HepG2 (cell line): ENCODE data around the gene MTX2. TPM values are rescaled to one million over a fixed set of nuclear protein-coding genes. Genes with fewer than 3 reads are reported as not detected.

Source experiments
- ATAC-seq: fragments of 200-7000 bp; cut with Tn5 transposase; 3 replicates; pipeline ENCODE4 v1.9.1; 2020; ENCODE audit warnings: mild to moderate bottlenecking, moderate library complexity
- BruUV-seq: library from RNA; stranded (reverse); fragments of 400-500 nt; replicated peaks from 2 replicates; lab custom pipeline; 2021; lab: Mats Ljungman, UMichigan
- CTCF ChIA-PET: fragments of 300-600 bp; formaldehyde crosslinking; extraction: SDS; loops from one replicate; lab custom pipeline; 2021; ENCODE audit warnings: low total read pairs, inconsistent platforms, low intra/inter-chr PET ratio; lab: Yijun Ruan, JAX
- POLR2A ChIA-PET: fragments of 350-600 bp; sonication (Branson Sonifier 250); formaldehyde crosslinking; loops from one replicate; lab custom pipeline; 2020; ENCODE audit warnings: antibody characterized with exemption, inconsistent platforms; lab: Yijun Ruan, JAX
- DNase-seq: peaks from one replicate; pipeline ENCODE4 v3.0.0-alpha.2; 2015; ENCODE audit warnings: low spot score
- FAIRE-seq: peaks from 3 replicates; lab custom pipeline; 2011; peaks lifted over from hg19 to GRCh38; lab: Jason Lieb, UNC
- H2AFZ ChIP-seq: one replicate; pipeline ENCODE4 v1.6.1; 2011; ENCODE audit warnings: low read length, inconsistent platforms
- H3K27ac ChIP-seq: fragments of 300-600 bp; 3 replicates; pipeline ENCODE4 v1.8.0; 2011; ENCODE audit warnings: mixed run types, mild to moderate bottlenecking, mixed read lengths, low read length, inconsistent platforms; ENCODE audit not compliant: insufficient read depth; ENCODE audit errors: extremely low read length
- H3K27me3 ChIP-seq, 2 experiments: fragments of 200-600 bp in 1 of 2; 2 replicates in 1 of 2; 3 replicates in 1 of 2; pipeline versions ENCODE4 v1.6.0 to v1.8.0; 2011; ENCODE audit warnings: low read length in 2 of 2, mild to moderate bottlenecking in 2 of 2, moderate library complexity in 2 of 2, inconsistent platforms in 1 of 2; ENCODE audit not compliant: insufficient read depth in 2 of 2, control insufficient read depth in 1 of 2
- H3K36me3 ChIP-seq, 2 experiments: fragments of 200-600 bp in 1 of 2; replicated peaks in 1 of 2; 2 replicates in 1 of 2; 3 replicates in 1 of 2; pipeline versions ENCODE4 v1.5.1 to v1.8.0; 2011; ENCODE audit warnings: low read length in 2 of 2, inconsistent platforms in 1 of 2; ENCODE audit not compliant: insufficient read depth in 2 of 2, control insufficient read depth in 1 of 2
- H3K4me1 ChIP-seq: 2 replicates; pipeline ENCODE4 v1.5.1; 2012; ENCODE audit warnings: low read length, inconsistent platforms; ENCODE audit not compliant: insufficient read depth
- H3K4me2 ChIP-seq: 2 replicates; pipeline ENCODE4 v1.6.0; 2011; ENCODE audit warnings: low read depth, low read length, inconsistent platforms
- H3K4me3 ChIP-seq, 3 experiments: fragments of 200-600 bp in 1 of 3; sonication (generic), shearing (Covaris generic) in 1 of 3; replicated peaks in 1 of 3; 2 replicates each; pipeline ENCODE4 v1.5.1; 2011 to 2016; ENCODE audit warnings: low read length in 3 of 3, inconsistent platforms in 2 of 3, low read depth in 2 of 3, mild to moderate bottlenecking in 2 of 3, control low read depth in 1 of 3, mixed read lengths in 1 of 3; ENCODE audit not compliant: insufficient read depth in 1 of 3
- H3K79me2 ChIP-seq: one replicate; pipeline ENCODE4 v1.6.1; 2011; ENCODE audit warnings: low read length, inconsistent platforms; ENCODE audit not compliant: insufficient read depth
- H3K9ac ChIP-seq: 2 replicates; pipeline ENCODE4 v1.6.0; 2011; ENCODE audit warnings: mild to moderate bottlenecking, low read depth, low read length, inconsistent platforms; ENCODE audit not compliant: insufficient read depth
- H3K9me3 ChIP-seq: 2 replicates; pipeline ENCODE4 v1.5.1; 2012; ENCODE audit warnings: mild to moderate bottlenecking, low read length
- H4K20me1 ChIP-seq: 2 replicates; pipeline ENCODE4 v1.6.0; 2011; ENCODE audit warnings: inconsistent platforms, mild to moderate bottlenecking, low read length, moderate library complexity; ENCODE audit not compliant: insufficient read depth
- HNF4A ChIP-seq: sonication (generic); formaldehyde crosslinking; IDR thresholded peaks from 2 replicates; pipeline ENCODE4 v1.4.0; 2020; ENCODE audit warnings: missing genetic modification reagents
- MAFF ChIP-seq: IDR thresholded peaks from 2 replicates; pipeline ENCODE4 v1.6.1; 2011; ENCODE audit warnings: low read depth, low read length, improper control_type of control experiment
- MAFK ChIP-seq, 2 experiments: IDR thresholded peaks in 1 of 2; conservative IDR thresholded peaks in 1 of 2; 2 replicates each; pipeline ENCODE4 v1.6.1; 2011; ENCODE audit warnings: improper control_type of control experiment in 2 of 2, low read length in 2 of 2
- RARA ChIP-seq: IDR thresholded peaks from 2 replicates; pipeline ENCODE4 v1.6.1; 2016; ENCODE audit warnings: missing genetic modification reagents, missing compliant biosample characterization
- RELA ChIP-seq: sonication (generic); formaldehyde crosslinking; IDR thresholded peaks from 2 replicates; pipeline ENCODE4 v1.4.0; 2020; ENCODE audit warnings: missing genetic modification reagents
- WGBS: methylation state at CpG from one replicate; pipeline ENCODE4 v1.1.6; 2017; ENCODE audit warnings: low lambda C conversion rate; 5-methylcytosine and 5-hydroxymethylcytosine counted together
- in situ Hi-C: cut with HindIII; loops from 2 replicates; pipeline ENCODE4 v1.10.0; 2017; ENCODE audit warnings: low pct_unique_long_range_greater_than_20kb; ENCODE audit not compliant: extremely low pct_ligation_motif_present
- intact Hi-C: fragments of 100-400 bp; cut with micrococcal nuclease; formaldehyde crosslinking; loops from one replicate; pipeline ENCODE4 v1.10.0; 2022; ENCODE audit not compliant: unreplicated experiment
- polyA plus RNA-seq, 8 experiments: library from polyadenylated mRNA; depleted of rRNA in 3 of 8; stranded (reverse) in 7 of 8; unstranded in 1 of 8; fragments of >200 nt; fragmentation: Illumina TruSeq in 4 of 8; extraction: Trizol in 4 of 8; gene quantifications; 2 replicates each; pipeline versions ENCODE4 v1.2.1 to v1.2.3, GENCODE V29; 2011 to 2016; ENCODE audit warnings: low read depth in 4 of 8, missing spikeins in 1 of 8, mixed read lengths in 1 of 8; ENCODE audit not compliant: insufficient read depth in 1 of 8
- total RNA-seq, 5 experiments: library from RNA; depleted of rRNA; stranded (reverse); fragments of >200 nt; fragmentation: Illumina TruSeq; extraction: Trizol; gene quantifications; 2 replicates each; pipeline ENCODE4 v1.2.3, GENCODE V29; 2016; ENCODE audit warnings: low read depth in 1 of 5
- TF ChIP-seq, protein P1 (sequence below): sonication (generic); formaldehyde crosslinking; IDR thresholded peaks from 2 replicates; pipeline ENCODE4 v1.5.1; 2020; ENCODE audit warnings: mild to moderate bottlenecking, missing genetic modification reagents, borderline replicate concordance

Gene MTX2
- total and polyA plus RNA-seq, 2 of the 13 experiments (the other 11 are each of a cell fraction or from before 2014, with no cell fraction given), result 58.1 to 75.7 TPM

DNA sequence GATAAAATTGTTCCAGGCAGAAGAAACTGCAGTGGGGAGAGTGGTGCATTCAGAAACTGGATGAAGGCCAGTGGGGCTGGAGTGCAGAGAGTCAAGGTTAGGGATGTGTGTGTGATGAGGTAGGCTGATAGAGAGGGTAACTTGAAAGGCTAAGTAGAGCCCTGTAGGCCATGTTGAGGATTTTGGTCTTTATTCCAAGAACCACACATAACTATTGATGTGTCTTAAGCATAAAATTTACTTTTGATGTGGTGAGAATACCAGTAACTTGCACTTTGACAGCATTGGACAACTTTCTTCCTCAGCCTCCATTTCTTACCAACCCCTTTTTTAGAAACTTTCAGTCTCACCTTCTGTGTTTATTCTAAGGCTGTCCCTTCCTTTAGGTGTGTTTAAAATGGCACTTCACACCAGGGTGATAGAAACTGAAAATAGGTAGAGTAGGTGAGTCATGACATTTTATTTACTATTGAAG lies 22.6 kb downstream of the MTX2 start:
- no peak for FAIRE-seq
- no peaks in the 10 kb centered on the region for H3K9me3 ChIP-seq
- peaks cover 0 to 1% of the 10 kb centered on the region in 2 experiments; a peak in 1 of 5 replicates for H3K36me3 ChIP-seq
- BruUV-seq, result no TSS peak
- TF ChIP-seq RARA (CRISPR knock-in tag) (0 out of 2 replicates have a peak, but pooled peaks have one; percentile 8), RELA (CRISPR knock-in tag) (no peak), HNF4A (CRISPR knock-in tag) (peak; percentile 43)
- TF ChIP-seq, all 625 proteins: peak for 2
- Histone ChIP-seq H2AFZ (no peak overlapping the region), H3K9ac (no peak overlapping the region), H3K4me3 (no peak overlapping the region), H3K27ac (no peak overlapping the region), H3K4me2 (no peak overlapping the region), H3K4me1 (peaks cover 29% of the 10 kb centered on the region), H3K27me3 (no peaks in the 10 kb centered on the region), H4K20me1 (peaks cover 4% of the 10 kb centered on the region), H3K79me2 (peaks cover 63% of the 10 kb centered on the region)
- ATAC-seq (peak; percentile 94), DNase-seq (peak; percentile 25)
- in situ Hi-C loops (no loop called here), intact Hi-C loops (no loop called here)
- CTCF ChIA-PET, result no interaction called here
- POLR2A ChIA-PET, result no interaction called here

DNA sequence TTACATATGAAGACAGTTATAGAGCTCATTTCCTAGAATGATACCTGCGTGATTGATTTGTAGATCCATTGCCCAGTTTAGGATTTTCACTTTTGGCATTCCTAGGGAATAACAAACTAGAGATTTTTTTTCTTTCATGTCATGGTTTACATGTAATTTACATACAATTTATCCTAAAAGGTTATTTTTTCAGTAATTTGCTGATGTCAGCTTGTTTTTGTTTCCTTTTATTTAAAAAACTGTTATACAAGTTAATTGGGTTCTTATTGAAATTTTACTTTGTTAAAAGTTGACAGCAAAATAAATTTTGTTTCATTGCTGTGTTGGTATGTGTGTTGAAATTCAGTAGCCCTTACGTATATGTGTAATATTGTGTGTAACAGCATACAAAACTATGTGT lies 23.4 kb downstream of the MTX2 start:
- peaks cover 3% of the 10 kb centered on the region for H4K20me1 ChIP-seq
- H3K4me1 ChIP-seq, result peaks cover 26% of the 10 kb centered on the region
- DNase-seq, result no peak
- CTCF ChIA-PET, result no interaction called here
- intact Hi-C loops, result no loop called here
- H3K27me3 ChIP-seq, result no peaks in the 10 kb centered on the region
- H3K27ac ChIP-seq, result no peak overlapping the region
- no peak overlapping the region for H3K4me3 ChIP-seq
- WGBS, result 95% methylated on average over 2 of the region's 2 CpGs
- TF ChIP-seq MAFF, result peak; percentile 97
- TF ChIP-seq, protein P1, sequence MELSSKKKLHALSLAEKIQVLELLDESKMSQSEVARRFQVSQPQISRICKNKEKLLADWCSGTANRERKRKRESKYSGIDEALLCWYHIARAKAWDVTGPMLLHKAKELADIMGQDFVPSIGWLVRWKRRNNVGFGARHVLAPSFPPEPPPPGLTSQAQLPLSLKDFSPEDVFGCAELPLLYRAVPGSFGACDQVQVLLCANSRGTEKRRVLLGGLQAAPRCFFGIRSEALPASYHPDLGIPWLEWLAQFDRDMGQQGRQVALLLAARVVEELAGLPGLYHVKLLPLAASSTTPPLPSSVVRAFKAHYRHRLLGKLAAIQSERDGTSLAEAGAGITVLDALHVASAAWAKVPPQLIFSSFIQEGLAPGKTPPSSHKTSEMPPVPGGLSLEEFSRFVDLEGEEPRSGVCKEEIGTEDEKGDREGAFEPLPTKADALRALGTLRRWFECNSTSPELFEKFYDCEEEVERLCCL (CRISPR knock-in tag), result no peak
- TF ChIP-seq MAFK (conservative IDR thresholded peaks at IDR 0.05 in 1 of 2, IDR thresholded peaks at IDR 0.05 in 1 of 2; ENCODE audit: low read length in 2 of 2), result peak; percentile 94 to 97
- BruUV-seq, result no TSS peak
- H3K79me2 ChIP-seq, result peaks cover 57% of the 10 kb centered on the region
- H2AFZ ChIP-seq, result no peak overlapping the region
- no peak for ATAC-seq
- H3K36me3 ChIP-seq, result peaks cover 0 to 1% of the 10 kb centered on the region in 2 experiments; a peak in 1 of 5 replicates
- POLR2A ChIA-PET, result no interaction called here
- FAIRE-seq, result no peak
- in situ Hi-C loops, result no loop called here
- no peak overlapping the region for H3K9ac ChIP-seq
- H3K9me3 ChIP-seq, result no peaks in the 10 kb centered on the region
- H3K4me2 ChIP-seq, result no peak overlapping the region
